Panc1 (cell line): ENCODE results near the gene KIAA0930. TPM values are rescaled to one million over a fixed set of nuclear protein-coding genes. Genes with fewer than 3 reads are reported as not detected.

Experiments used
- ATAC-seq: fragments of 200-7000 bp; cut with Tn5 transposase; 2 replicates; pipeline ENCODE4 v1.9.1; 2020; ENCODE audit warnings: mild to moderate bottlenecking, moderate library complexity
- BruUV-seq: library from RNA; stranded (reverse); fragments of 400-500 nt; replicated peaks from 2 replicates; lab custom pipeline; 2021; lab: Mats Ljungman, UMichigan
- CTCF ChIA-PET: fragments of 300-600 bp; sonication (Branson Sonifier 250); formaldehyde crosslinking; loops from one replicate; lab custom pipeline; 2022; ENCODE audit warnings: antibody characterized with exemption; lab: Charles Lee
- POLR2A ChIA-PET: fragments of 300-600 bp; sonication (Branson Sonifier 250); formaldehyde crosslinking; loops from one replicate; lab custom pipeline; 2022; ENCODE audit warnings: antibody characterized with exemption; lab: Charles Lee
- DNase-seq: peaks from one replicate; pipeline ENCODE4 v3.0.0-alpha.2; 2010; ENCODE audit warnings: low read depth, low spot score
- H3K27ac ChIP-seq: 2 replicates; pipeline ENCODE4 v1.5.1; 2011; ENCODE audit warnings: mild to moderate bottlenecking, low read length, inconsistent platforms
- H3K27me3 ChIP-seq: fragments of 200-500 bp; sonication (Bioruptor generic); 2 replicates; pipeline ENCODE4 v1.6.0; 2014; ENCODE audit warnings: low read length, inconsistent platforms; ENCODE audit not compliant: control insufficient read depth, insufficient read depth
- H3K36me3 ChIP-seq: fragments of 200-500 bp; sonication (Bioruptor generic); 2 replicates; pipeline ENCODE4 v1.5.1; 2014; ENCODE audit warnings: inconsistent platforms, mild to moderate bottlenecking, low read length, moderate library complexity; ENCODE audit not compliant: control insufficient read depth, insufficient read depth
- H3K4me1 ChIP-seq: 2 replicates; pipeline ENCODE4 v1.5.1; 2011; ENCODE audit warnings: inconsistent platforms, mild to moderate bottlenecking, low read length, moderate library complexity; ENCODE audit not compliant: control insufficient read depth, insufficient read depth
- H3K4me3 ChIP-seq, 2 experiments: 2 replicates each; pipeline ENCODE4 v1.5.1; 2011 to 2012; ENCODE audit warnings: low read depth in 2 of 2, low read length in 2 of 2, mild to moderate bottlenecking in 2 of 2, inconsistent platforms in 1 of 2, moderate library complexity in 1 of 2
- H3K9me3 ChIP-seq: fragments of 200-500 bp; sonication (Bioruptor generic); 2 replicates; pipeline ENCODE4 v1.5.1; 2014; ENCODE audit warnings: low read depth, mild to moderate bottlenecking, inconsistent platforms, low read length, moderate library complexity; ENCODE audit not compliant: control insufficient read depth, insufficient read depth
- POLR2AphosphoS5 ChIP-seq: IDR thresholded peaks from 2 replicates; pipeline ENCODE4 v1.6.1; 2012; ENCODE audit warnings: mild to moderate bottlenecking, low read depth, low read length, moderate library complexity
- SIN3A ChIP-seq: IDR thresholded peaks from 2 replicates; pipeline ENCODE4 v1.6.1; 2012; ENCODE audit warnings: low read depth, mild to moderate bottlenecking, low read length, moderate library complexity, borderline replicate concordance; ENCODE audit not compliant: insufficient read depth
- TCF7L2 ChIP-seq: IDR thresholded peaks from 2 replicates; pipeline ENCODE4 v1.6.1; 2011; ENCODE audit warnings: mild to moderate bottlenecking, low read depth, low read length, inconsistent platforms
- in situ Hi-C: cut with HindIII; loops from 2 replicates; pipeline ENCODE4 v1.10.0; 2016; ENCODE audit warnings: low sequenced_read_pairs, low pct_unique_long_range_greater_than_20kb
- intact Hi-C: fragments of 100-400 bp; cut with micrococcal nuclease; formaldehyde crosslinking; loops from one replicate; pipeline ENCODE4 v1.10.0; 2022; ENCODE audit not compliant: unreplicated experiment
- total RNA-seq: library from RNA; stranded (reverse); gene quantifications from one replicate; pipeline ENCODE4 v1.2.1, GENCODE V29; 2021; ENCODE audit not compliant: unreplicated experiment
- TF ChIP-seq, protein P1 (sequence below), 2 experiments: IDR thresholded peaks; 2 replicates each; pipeline ENCODE4 v1.6.1; 2011 to 2012; ENCODE audit warnings: low read depth in 2 of 2, control low read depth in 1 of 2, low read length in 1 of 2, mild to moderate bottlenecking in 1 of 2, moderate library complexity in 1 of 2; ENCODE audit not compliant: insufficient read depth in 1 of 2
- TF ChIP-seq, protein P2 (sequence below): fragments of 450-650 bp; IDR thresholded peaks from 2 replicates; pipeline ENCODE4 v1.5.1; 2017; ENCODE audit warnings: mild to moderate bottlenecking

Gene KIAA0930
- total RNA-seq, 1 experiment from 2014 or later, result 42.5 TPM

DNA sequence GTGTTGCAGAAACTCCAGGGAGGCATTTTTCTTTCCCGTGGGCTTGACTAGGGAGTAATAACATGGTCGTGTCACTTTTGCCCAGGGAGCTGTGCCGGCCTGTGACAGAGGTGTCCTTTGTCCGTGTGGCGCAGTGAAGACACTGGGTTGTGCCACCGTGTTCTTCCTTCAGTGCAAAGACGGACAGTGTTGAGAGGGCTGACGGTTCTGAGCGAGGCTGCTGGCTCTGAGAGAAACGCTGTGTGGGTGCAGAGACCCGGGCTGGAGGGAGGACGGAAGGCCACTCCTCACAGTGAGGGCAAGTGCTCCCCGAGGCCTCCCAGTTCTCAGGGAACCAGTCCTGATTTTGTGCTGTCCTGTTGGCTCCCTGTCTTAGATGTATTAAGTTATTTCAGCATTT, 56.7 kb downstream of the KIAA0930 start:
- in situ Hi-C loops, result no loop called here
- Histone ChIP-seq H3K27me3 (no peaks in the 10 kb centered on the region), H3K4me1 (no peaks in the 10 kb centered on the region), H3K4me3 (no peak overlapping the region), H3K36me3 (peaks cover 8% of the 10 kb centered on the region), H3K27ac (no peak overlapping the region), H3K9me3 (no peaks in the 10 kb centered on the region)
- ChIA-PET POLR2A (no interaction called here), CTCF (no interaction called here)
- TF ChIP-seq POLR2AphosphoS5 (no peak), TCF7L2 (no peak), SIN3A (no peak)
- TF ChIP-seq, protein P1, sequence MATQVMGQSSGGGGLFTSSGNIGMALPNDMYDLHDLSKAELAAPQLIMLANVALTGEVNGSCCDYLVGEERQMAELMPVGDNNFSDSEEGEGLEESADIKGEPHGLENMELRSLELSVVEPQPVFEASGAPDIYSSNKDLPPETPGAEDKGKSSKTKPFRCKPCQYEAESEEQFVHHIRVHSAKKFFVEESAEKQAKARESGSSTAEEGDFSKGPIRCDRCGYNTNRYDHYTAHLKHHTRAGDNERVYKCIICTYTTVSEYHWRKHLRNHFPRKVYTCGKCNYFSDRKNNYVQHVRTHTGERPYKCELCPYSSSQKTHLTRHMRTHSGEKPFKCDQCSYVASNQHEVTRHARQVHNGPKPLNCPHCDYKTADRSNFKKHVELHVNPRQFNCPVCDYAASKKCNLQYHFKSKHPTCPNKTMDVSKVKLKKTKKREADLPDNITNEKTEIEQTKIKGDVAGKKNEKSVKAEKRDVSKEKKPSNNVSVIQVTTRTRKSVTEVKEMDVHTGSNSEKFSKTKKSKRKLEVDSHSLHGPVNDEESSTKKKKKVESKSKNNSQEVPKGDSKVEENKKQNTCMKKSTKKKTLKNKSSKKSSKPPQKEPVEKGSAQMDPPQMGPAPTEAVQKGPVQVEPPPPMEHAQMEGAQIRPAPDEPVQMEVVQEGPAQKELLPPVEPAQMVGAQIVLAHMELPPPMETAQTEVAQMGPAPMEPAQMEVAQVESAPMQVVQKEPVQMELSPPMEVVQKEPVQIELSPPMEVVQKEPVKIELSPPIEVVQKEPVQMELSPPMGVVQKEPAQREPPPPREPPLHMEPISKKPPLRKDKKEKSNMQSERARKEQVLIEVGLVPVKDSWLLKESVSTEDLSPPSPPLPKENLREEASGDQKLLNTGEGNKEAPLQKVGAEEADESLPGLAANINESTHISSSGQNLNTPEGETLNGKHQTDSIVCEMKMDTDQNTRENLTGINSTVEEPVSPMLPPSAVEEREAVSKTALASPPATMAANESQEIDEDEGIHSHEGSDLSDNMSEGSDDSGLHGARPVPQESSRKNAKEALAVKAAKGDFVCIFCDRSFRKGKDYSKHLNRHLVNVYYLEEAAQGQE (IDR thresholded peaks at IDR 0.05; ENCODE audit: insufficient read depth in 1 of 2, low read depth in 2 of 2, low read length in 1 of 2), result no peak
- TF ChIP-seq, protein P2, sequence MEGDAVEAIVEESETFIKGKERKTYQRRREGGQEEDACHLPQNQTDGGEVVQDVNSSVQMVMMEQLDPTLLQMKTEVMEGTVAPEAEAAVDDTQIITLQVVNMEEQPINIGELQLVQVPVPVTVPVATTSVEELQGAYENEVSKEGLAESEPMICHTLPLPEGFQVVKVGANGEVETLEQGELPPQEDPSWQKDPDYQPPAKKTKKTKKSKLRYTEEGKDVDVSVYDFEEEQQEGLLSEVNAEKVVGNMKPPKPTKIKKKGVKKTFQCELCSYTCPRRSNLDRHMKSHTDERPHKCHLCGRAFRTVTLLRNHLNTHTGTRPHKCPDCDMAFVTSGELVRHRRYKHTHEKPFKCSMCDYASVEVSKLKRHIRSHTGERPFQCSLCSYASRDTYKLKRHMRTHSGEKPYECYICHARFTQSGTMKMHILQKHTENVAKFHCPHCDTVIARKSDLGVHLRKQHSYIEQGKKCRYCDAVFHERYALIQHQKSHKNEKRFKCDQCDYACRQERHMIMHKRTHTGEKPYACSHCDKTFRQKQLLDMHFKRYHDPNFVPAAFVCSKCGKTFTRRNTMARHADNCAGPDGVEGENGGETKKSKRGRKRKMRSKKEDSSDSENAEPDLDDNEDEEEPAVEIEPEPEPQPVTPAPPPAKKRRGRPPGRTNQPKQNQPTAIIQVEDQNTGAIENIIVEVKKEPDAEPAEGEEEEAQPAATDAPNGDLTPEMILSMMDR, result no peak
- no TSS peak for BruUV-seq
- ATAC-seq (no peak), DNase-seq (no peak)
- intact Hi-C loops, result no loop called here

DNA sequence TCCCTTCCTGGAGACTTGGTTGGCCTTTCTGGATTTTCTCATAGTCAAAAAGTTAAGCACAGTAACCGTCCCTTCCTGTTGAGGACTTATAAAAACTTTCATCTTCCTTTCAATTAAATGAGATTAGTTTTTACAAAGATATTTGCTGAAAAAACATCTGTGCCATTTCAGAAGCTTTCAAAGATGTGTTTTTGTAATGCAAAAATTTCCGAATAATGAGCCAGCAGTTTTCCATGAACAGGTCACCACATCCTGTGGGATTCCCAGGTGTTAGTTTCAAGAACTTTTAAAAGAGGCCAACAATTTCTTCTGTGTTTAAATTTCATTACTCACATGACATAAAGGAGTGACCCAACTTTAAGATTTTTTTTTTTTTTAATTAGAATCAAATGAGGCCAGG, 58.9 kb downstream of the KIAA0930 start:
- POLR2A ChIA-PET, result no interaction called here
- intact Hi-C loops, result no loop called here

More for the DNA sequence above, 58.9 kb downstream of the KIAA0930 start:
- Histone ChIP-seq H3K4me3 (no peak overlapping the region), H3K27ac (no peak overlapping the region), H3K9me3 (no peaks in the 10 kb centered on the region), H3K4me1 (no peaks in the 10 kb centered on the region), H3K27me3 (no peaks in the 10 kb centered on the region), H3K36me3 (peaks cover 8% of the 10 kb centered on the region)
- in situ Hi-C loops, result no loop called here
- BruUV-seq, result no TSS peak
- no peak for TF ChIP-seq TCF7L2
- no peak for TF ChIP-seq POLR2AphosphoS5
- TF ChIP-seq, protein P1 (IDR thresholded peaks at IDR 0.05; ENCODE audit: insufficient read depth in 1 of 2, low read depth in 2 of 2, low read length in 1 of 2), result no peak
- TF ChIP-seq, protein P2, result no peak
- no peak for TF ChIP-seq SIN3A
- ATAC-seq (no peak), DNase-seq (no peak)
- CTCF ChIA-PET, result no interaction called here
